Ishikawa (cell line): ENCODE results near the gene EFHD2.
A peak's percentile ranks its signal among the peaks of the same experiment; 100 is the strongest.

Source experiments
- CEBPB ChIP-seq: IDR thresholded peaks from 2 replicates; pipeline ENCODE4 v1.6.1; 2012
- CREB1 ChIP-seq: IDR thresholded peaks from 2 replicates; pipeline ENCODE4 v1.6.1; 2012; ENCODE audit warnings: low read depth
- EGR1 ChIP-seq: IDR thresholded peaks from 2 replicates; pipeline ENCODE4 v1.6.1; 2012
- EP300 ChIP-seq: IDR thresholded peaks from 2 replicates; pipeline ENCODE4 v1.6.1; 2012; ENCODE audit warnings: borderline replicate concordance
- FOXM1 ChIP-seq: IDR thresholded peaks from 2 replicates; pipeline ENCODE4 v1.6.1; 2012; ENCODE audit warnings: low read depth, borderline replicate concordance
- NFIC ChIP-seq: IDR thresholded peaks from 2 replicates; pipeline ENCODE4 v1.6.1; 2012
- RAD21 ChIP-seq: IDR thresholded peaks from 2 replicates; pipeline ENCODE4 v1.6.1; 2012; ENCODE audit warnings: low read depth
- TAF1 ChIP-seq: IDR thresholded peaks from 2 replicates; pipeline ENCODE4 v1.6.1; 2012; ENCODE audit warnings: low read depth, mild to moderate bottlenecking
- TCF12 ChIP-seq: IDR thresholded peaks from 2 replicates; pipeline ENCODE4 v1.6.1; 2012; ENCODE audit warnings: low read depth
- TEAD4 ChIP-seq: IDR thresholded peaks from 2 replicates; pipeline ENCODE4 v1.6.1; 2012
- YY1 ChIP-seq: IDR thresholded peaks from 2 replicates; pipeline ENCODE4 v1.6.1; 2012; ENCODE audit warnings: low read depth
- ZBTB7A ChIP-seq: IDR thresholded peaks from 2 replicates; pipeline ENCODE4 v1.6.1; 2012; ENCODE audit warnings: low read depth
- TF ChIP-seq, protein P1 (sequence below): IDR thresholded peaks from 2 replicates; pipeline ENCODE4 v1.6.1; 2012
- TF ChIP-seq, protein P2 (sequence below): IDR thresholded peaks from 2 replicates; pipeline ENCODE4 v1.6.1; 2012
- TF ChIP-seq, protein P3 (sequence below): IDR thresholded peaks from 2 replicates; pipeline ENCODE4 v1.6.1; 2012; ENCODE audit warnings: low read depth, mild to moderate bottlenecking

Gene EFHD2, protein sequence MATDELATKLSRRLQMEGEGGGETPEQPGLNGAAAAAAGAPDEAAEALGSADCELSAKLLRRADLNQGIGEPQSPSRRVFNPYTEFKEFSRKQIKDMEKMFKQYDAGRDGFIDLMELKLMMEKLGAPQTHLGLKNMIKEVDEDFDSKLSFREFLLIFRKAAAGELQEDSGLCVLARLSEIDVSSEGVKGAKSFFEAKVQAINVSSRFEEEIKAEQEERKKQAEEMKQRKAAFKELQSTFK

DNA sequence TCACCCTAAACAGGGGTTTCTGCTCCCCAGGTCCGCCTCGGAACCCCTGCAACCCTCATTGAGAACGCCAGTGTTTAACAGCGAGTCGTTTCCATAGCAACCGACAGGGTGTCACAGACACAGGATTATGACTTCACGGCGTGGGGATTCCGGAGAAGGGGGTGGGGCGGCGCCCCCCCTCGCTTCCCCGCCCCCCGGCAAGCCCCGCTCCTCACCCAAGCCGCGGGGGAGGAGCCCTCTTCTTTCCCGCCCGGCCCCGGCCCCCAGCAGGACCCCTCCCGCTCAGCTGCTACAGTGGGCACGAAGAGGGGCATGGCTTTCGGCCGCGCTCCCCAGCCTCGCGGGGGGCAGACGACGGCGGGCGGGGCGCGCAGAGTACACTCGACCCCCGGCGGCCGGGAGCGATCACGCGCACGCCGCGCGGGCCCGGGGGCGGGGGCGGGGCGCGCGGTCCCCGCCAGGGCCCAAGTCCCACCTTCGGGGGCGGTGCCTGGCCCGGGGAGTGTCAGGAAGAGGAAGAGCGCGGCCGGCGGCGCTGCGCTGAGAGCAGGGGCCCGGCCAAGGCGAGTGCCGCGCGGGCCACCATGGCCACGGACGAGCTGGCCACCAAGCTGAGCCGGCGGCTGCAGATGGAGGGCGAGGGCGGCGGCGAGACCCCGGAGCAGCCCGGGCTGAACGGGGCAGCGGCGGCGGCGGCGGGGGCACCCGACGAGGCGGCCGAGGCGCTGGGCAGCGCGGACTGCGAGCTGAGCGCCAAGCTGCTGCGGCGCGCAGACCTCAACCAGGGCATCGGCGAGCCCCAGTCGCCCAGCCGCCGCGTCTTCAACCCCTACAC lies at the start of gene EFHD2:
Gene EFHD2, plus strand, starts transcription at position 501 of the 835 bp plus-strand sequence. Its CDS starts 84 bp downstream, at position 585.
- TF ChIP-seq, protein P1, sequence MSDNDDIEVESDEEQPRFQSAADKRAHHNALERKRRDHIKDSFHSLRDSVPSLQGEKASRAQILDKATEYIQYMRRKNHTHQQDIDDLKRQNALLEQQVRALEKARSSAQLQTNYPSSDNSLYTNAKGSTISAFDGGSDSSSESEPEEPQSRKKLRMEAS, result no peak; the same call in 1 of the 2 replicates
- TF ChIP-seq EGR1, result 0 out of 2 replicates have a peak, but pooled peaks have one; percentile 27
- no peak for TF ChIP-seq TCF12
- TF ChIP-seq ZBTB7A, result peak; percentile 79; the same call in 1 of the 2 replicates
- TF ChIP-seq, protein P2, sequence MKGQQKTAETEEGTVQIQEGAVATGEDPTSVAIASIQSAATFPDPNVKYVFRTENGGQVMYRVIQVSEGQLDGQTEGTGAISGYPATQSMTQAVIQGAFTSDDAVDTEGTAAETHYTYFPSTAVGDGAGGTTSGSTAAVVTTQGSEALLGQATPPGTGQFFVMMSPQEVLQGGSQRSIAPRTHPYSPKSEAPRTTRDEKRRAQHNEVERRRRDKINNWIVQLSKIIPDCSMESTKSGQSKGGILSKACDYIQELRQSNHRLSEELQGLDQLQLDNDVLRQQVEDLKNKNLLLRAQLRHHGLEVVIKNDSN, result no peak
- peak; percentile 47; the same call in 1 of the 2 replicates for TF ChIP-seq TAF1

DNA sequence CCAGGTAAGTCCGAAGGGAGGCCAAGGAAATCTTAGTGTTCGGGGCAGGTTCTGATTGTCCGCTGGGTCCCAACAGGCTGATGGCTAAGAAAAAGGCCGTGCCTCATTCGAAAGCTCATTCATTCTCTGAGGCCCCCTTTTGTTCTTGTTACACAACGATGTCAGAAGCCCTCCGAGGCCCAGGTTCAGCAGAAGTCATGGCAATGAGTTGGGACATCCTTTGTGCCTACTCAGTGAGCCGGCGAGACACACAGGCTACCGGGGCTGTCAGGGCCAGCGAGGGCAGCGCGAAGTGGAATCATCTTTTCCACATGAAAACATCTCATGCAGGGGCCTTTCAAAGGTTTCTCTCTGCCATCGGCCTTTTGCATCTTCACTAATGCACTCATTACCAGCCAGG lies 49.0 kb upstream of the EFHD2 start:
- no peak for TF ChIP-seq FOXM1
- TF ChIP-seq, protein P2, result no peak

DNA sequence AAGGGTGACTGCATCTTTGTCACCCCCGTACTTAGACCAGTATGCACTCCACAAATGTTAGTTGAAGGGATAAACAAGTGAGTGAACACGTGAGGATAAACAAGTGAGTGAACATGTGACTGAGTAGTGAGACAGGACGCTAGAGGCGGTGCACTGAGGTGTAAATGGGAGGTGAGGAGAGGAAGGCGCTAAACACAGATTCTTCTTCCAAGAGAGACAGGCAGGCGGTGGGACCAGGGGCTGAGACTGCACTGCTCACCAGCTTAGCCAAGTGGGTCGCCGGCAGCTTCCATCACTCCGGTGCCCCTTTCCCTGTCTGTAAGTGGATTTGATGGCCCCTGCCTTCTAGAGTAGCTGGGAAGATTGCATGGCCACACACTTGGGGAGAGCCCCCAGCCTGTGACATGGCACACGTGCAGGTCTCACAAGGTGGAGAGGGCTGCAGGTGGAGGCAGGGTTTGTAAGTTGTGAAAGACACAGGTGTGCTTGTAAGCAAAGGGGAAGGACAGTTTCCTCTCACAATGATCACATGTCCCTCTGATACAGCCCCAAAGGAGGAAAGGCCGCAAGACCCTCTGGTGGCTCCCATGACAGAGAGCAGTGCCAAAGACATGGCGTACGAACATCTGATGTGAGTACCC lies 47.5 kb upstream of the EFHD2 start:
- TF ChIP-seq FOXM1 (no peak), TAF1 (no peak)
- TF ChIP-seq, protein P2, result no peak
- TF ChIP-seq, protein P1, result no peak

DNA sequence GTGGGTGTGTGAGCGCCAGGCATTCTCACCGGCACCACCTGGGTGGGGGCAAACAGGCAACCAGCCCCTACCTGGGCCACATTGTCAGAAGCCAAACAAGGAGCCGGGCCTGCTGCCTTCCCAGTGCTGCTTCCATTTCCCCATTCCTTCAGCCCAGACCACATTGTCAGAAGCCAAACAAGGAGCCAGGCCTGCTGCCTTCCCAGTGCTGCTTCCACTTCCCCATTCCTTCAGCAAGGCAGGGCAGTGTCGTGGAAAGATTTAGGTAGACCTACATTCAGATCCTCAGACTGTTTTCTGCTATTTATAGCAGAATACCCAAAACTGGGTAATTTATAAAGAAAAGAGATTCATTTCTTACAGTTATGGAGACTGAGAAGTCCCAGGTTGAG lies 47.0 kb upstream of the EFHD2 start:
- TF ChIP-seq CREB1 (no peak), ZBTB7A (no peak), YY1 (no peak), EP300 (no peak), TEAD4 (no peak), FOXM1 (no peak), CEBPB (no peak), TCF12 (no peak), RAD21 (no peak), NFIC (no peak), EGR1 (no peak), TAF1 (no peak)
- TF ChIP-seq, protein P2, result no peak
- TF ChIP-seq, protein P1, result no peak
- TF ChIP-seq, protein P3, sequence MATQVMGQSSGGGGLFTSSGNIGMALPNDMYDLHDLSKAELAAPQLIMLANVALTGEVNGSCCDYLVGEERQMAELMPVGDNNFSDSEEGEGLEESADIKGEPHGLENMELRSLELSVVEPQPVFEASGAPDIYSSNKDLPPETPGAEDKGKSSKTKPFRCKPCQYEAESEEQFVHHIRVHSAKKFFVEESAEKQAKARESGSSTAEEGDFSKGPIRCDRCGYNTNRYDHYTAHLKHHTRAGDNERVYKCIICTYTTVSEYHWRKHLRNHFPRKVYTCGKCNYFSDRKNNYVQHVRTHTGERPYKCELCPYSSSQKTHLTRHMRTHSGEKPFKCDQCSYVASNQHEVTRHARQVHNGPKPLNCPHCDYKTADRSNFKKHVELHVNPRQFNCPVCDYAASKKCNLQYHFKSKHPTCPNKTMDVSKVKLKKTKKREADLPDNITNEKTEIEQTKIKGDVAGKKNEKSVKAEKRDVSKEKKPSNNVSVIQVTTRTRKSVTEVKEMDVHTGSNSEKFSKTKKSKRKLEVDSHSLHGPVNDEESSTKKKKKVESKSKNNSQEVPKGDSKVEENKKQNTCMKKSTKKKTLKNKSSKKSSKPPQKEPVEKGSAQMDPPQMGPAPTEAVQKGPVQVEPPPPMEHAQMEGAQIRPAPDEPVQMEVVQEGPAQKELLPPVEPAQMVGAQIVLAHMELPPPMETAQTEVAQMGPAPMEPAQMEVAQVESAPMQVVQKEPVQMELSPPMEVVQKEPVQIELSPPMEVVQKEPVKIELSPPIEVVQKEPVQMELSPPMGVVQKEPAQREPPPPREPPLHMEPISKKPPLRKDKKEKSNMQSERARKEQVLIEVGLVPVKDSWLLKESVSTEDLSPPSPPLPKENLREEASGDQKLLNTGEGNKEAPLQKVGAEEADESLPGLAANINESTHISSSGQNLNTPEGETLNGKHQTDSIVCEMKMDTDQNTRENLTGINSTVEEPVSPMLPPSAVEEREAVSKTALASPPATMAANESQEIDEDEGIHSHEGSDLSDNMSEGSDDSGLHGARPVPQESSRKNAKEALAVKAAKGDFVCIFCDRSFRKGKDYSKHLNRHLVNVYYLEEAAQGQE, result no peak

DNA sequence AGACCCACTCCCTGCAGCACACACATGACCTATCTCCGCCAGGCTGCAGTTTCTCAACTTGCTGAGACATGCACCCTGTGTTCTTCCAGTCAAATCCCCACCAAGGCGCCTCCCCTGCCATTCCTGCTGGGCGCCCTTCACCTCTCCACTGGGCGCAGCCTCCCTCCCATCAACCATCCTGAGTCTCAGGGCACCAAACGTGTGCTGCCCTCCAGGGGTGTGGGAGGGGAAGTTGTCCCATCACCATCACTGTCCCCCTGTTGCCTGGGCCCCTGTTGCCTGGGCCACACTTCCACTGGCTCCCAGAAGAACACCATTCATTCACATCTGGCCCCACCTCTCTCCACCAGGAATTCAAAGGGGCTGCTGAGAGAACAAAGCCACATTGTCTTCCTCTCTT lies 44.9 kb upstream of the EFHD2 start:
- TF ChIP-seq RAD21 (peak; percentile 17; the same call in 1 of the 2 replicates), EGR1 (no peak)

DNA sequence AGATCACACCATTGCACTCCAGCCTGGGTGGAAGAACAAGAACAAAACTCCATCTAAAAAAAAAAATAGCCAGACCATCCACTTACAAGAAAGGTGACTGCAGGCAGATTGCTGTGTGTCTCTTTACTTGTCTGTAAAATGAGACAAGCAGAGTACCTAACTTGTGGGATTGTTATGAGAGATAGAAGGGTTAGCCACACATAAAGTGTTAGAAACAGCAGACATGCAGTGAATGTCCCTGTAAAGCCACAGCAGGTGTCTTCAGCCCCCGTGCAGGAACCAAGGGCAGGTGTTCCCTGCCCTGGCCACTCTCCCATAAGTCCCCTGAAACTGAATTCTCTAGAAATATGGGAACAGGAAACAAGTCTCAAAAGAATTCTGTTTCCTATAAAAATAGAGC lies 40.8 kb upstream of the EFHD2 start:
- TF ChIP-seq ZBTB7A (no peak), NFIC (no peak), EP300 (no peak), TCF12 (no peak), FOXM1 (no peak), EGR1 (no peak), TAF1 (no peak), RAD21 (no peak), YY1 (no peak), CREB1 (no peak), TEAD4 (no peak), CEBPB (no peak)
- TF ChIP-seq, protein P2, result no peak
- TF ChIP-seq, protein P3, result no peak
- TF ChIP-seq, protein P1, result no peak
